Right lobe of liver (tissue), 6 donors: ENCODE results near the gene KRT37. TPM values are rescaled to one million over a fixed set of nuclear protein-coding genes. Genes with fewer than 3 reads are reported as not detected.
"Not testable (repeated sequence)": the region's sequence is repeated elsewhere in the genome, so short reads cannot be mapped to it uniquely, and the experiment has no call there.

Experiments
- ATAC-seq, 4 donors: fragments of 200-7000 bp; cut with Tn5 transposase; one replicate each; pipeline ENCODE4 v1.9.1; 2020; ENCODE audit warnings: mild to moderate bottlenecking in 4 of 4, moderate library complexity in 4 of 4
- DNase-seq, 3 donors: peaks; one replicate each; pipeline ENCODE4 v3.0.0-alpha.2; 2020
- H3K27ac ChIP-seq, 3 donors: fragments of 200-600 bp; one replicate each; pipeline ENCODE4 v1.8.0; 2022
- H3K27me3 ChIP-seq, 2 donors: fragments of 200-600 bp; one replicate each; pipeline ENCODE4 v1.8.0; 2022
- H3K36me3 ChIP-seq, 4 donors: fragments of 200-600 bp; sonication (generic) in 1 of 4; one replicate each; pipeline versions ENCODE4 v1.5.1 to v1.8.0; 2017 to 2022; ENCODE audit warnings: control low read depth in 1 of 4
- H3K4me1 ChIP-seq, 4 donors: fragments of 200-600 bp; sonication (generic) in 1 of 4; one replicate each; pipeline versions ENCODE4 v1.5.1 to v1.8.0; 2017 to 2022; ENCODE audit warnings: control low read depth in 1 of 4
- H3K4me3 ChIP-seq, 3 donors: fragments of 200-600 bp; one replicate each; pipeline ENCODE4 v1.8.0; 2022
- H3K9me3 ChIP-seq, 4 donors: fragments of 200-600 bp; sonication (generic) in 1 of 4; one replicate each; pipeline versions ENCODE4 v1.5.1 to v1.8.0; 2017 to 2022; ENCODE audit warnings: control low read depth in 1 of 4
- POLR2A ChIP-seq: fragments of 450-650 bp; IDR thresholded peaks from one replicate; pipeline ENCODE4 v1.6.1; 2017; ENCODE audit warnings: antibody characterized with exemption, mild to moderate bottlenecking
- WGBS: methylation state at CpG from one replicate; pipeline ENCODE4 v1.1.6; 2018; ENCODE audit warnings: low coverage, low lambda C conversion rate; ENCODE audit not compliant: insufficient coverage; ENCODE audit errors: missing lambda C conversion rate; 5-methylcytosine and 5-hydroxymethylcytosine counted together
- intact Hi-C, 2 donors: fragments of 100-400 bp; cut with DNase I; formaldehyde crosslinking; loops; one replicate each; pipeline versions ENCODE4 v1.11.2 to v1.14.1; 2022
- total RNA-seq, 6 experiments: library from RNA; depleted of rRNA in 2 of 6; stranded (reverse); fragments of >200 nt in 2 of 6; fragmentation: NEBNext Ultra II Directional in 3 of 6; extraction: Animal tissue kit (Norgen Biotek cat#: 25700) in 3 of 6; gene quantifications; one replicate each; pipeline versions ENCODE4 v1.1.0 to v1.2.4, GENCODE V29; 2016 to 2023
- TF ChIP-seq, protein P1 (sequence below), 4 donors: fragments of 200-600 bp in 3 of 4; fragments of 450-650 bp in 1 of 4; IDR thresholded peaks; one replicate each; pipeline versions ENCODE4 v1.5.1 to v1.8.0; 2016 to 2022; ENCODE audit warnings: antibody characterized with exemption in 4 of 4, mild to moderate bottlenecking in 2 of 4
- donor health status: DM: no; HTN: yes; CAD: no.
- donor health status: DM: no; HTN: no; CAD: no.
- donor health status: DM: no; HTN: no; CAD: no.
- donor health status: DM: no; HTN: yes; CAD: no.
- donor health status: DM: no; HTN: yes; CAD: no.

The KRT37 gene
- total RNA-seq, 6 experiments from 2014 or later, result not detected

DNA sequence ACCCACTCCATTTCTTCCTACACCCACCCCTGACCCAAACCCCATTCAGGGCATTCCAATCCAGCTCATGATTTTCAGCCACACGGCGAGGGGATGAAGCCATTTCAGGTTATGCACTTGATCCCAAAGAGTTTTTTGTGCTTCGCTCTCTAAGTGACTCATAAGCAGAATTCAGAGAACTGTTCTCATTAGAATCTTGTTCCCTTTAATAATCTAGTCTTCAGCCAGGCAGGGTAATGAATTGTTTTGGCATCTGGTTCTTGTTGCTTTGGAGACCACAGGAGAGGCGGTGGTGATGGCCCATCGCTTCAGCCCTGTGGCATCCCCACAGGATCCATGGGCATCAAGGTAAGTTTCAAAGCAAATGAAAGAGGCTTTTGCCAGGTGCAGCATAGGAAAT lies 22.2 kb downstream of the KRT37 start:
- H3K27ac ChIP-seq, result no peak overlapping the region
- TF ChIP-seq, protein P1, sequence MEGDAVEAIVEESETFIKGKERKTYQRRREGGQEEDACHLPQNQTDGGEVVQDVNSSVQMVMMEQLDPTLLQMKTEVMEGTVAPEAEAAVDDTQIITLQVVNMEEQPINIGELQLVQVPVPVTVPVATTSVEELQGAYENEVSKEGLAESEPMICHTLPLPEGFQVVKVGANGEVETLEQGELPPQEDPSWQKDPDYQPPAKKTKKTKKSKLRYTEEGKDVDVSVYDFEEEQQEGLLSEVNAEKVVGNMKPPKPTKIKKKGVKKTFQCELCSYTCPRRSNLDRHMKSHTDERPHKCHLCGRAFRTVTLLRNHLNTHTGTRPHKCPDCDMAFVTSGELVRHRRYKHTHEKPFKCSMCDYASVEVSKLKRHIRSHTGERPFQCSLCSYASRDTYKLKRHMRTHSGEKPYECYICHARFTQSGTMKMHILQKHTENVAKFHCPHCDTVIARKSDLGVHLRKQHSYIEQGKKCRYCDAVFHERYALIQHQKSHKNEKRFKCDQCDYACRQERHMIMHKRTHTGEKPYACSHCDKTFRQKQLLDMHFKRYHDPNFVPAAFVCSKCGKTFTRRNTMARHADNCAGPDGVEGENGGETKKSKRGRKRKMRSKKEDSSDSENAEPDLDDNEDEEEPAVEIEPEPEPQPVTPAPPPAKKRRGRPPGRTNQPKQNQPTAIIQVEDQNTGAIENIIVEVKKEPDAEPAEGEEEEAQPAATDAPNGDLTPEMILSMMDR (IDR thresholded peaks at IDR 0.05), result no peak
- no peak for TF ChIP-seq POLR2A
- H3K27me3 ChIP-seq, result no peaks in the 10 kb centered on the region
- H3K36me3 ChIP-seq, result no peaks in the 10 kb centered on the region
- intact Hi-C loops, result no loop called here
- no peak for ATAC-seq
- no peaks in the 10 kb centered on the region for H3K4me1 ChIP-seq
- DNase-seq, result no peak
- H3K9me3 ChIP-seq, result no peaks in the 10 kb centered on the region
- no peak overlapping the region for H3K4me3 ChIP-seq
- 79% methylated on average over 5 of the region's 5 CpGs for WGBS

DNA sequence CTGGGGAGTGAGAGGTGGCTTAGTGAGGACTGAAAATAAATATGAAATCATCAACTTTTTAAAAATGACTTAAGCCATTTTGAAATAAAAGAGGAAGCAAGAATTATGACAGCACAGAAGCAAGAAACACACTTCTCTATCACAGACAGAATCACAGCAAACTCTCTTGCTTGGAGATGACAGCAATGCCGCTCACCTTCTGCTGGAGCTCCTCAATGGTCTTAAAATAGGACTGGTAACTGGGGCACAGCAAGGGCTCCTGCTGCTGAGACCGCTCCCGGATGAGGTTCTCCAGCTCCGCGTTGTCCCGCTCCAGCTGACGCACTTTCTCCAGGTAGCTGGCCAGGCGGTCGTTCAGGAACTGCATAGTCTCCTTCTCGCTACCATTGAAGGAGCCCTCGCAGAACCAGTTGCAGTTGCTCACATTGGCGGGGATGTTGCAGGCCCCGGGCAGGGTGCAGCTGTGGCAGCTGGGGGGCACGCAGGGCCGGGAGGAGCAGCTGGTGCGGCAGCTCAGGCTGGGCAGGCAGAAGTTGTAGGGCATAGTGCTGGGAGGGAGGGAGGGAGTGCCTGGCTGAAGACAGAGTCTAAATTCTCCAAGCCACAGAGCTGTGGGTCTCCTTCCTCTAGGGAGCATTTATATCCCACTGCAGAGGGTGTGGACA lies 27.3 kb downstream of the KRT37 start, which contains the start of gene KRT31:
Gene KRT31, minus strand, starts transcription at position 613 of the 665 bp plus-strand sequence. Its CDS starts 69 bp downstream, at position 544.
- Histone ChIP-seq H3K27ac (no peak within 1 kb of the TSS), H3K4me1 (no peaks in the 10 kb centered on the region), H3K36me3 (no peaks in the 10 kb centered on the region), H3K4me3 (no peak within 1 kb of the TSS), H3K27me3 (no peaks in the 10 kb centered on the region), H3K9me3 (no peaks in the 10 kb centered on the region)
- intact Hi-C loops, result no loop called here
- no peak for ATAC-seq
- 70% methylated on average over 2 of the region's 16 CpGs for WGBS
- TF ChIP-seq, protein P1 (IDR thresholded peaks at IDR 0.05), result no peak
- TF ChIP-seq POLR2A, result no peak
- DNase-seq, result no peak

DNA sequence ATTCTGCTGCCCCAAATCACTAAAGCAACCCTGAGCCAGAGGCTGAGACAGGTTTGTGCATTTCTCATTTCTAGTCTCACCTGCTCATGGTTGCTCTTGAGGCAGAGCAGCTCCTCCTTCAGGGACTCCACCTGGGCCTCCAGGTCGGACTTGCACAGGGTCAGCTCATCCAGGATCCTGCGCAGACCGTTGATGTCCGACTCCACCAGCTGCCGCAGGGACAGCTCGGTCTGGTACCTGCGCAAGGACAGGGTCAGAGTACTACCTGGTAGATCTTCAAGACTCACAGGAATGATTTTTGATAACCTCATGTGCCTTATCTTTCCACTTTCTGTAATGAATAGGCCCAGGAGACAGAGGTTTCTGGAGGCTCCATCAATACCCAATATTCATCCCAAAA lies 28.0 kb downstream of the KRT37 start:
- no peak for TF ChIP-seq POLR2A
- TF ChIP-seq, protein P1 (IDR thresholded peaks at IDR 0.05), result no peak
- WGBS, result 88% methylated on average over 5 of the region's 7 CpGs
- no peaks in the 10 kb centered on the region for H3K27me3 ChIP-seq
- no peak for ATAC-seq
- H3K4me3 ChIP-seq, result no peak overlapping the region
- H3K27ac ChIP-seq, result no peak overlapping the region
- H3K4me1 ChIP-seq, result no peaks in the 10 kb centered on the region
- DNase-seq, result no peak
- H3K9me3 ChIP-seq, result no peaks in the 10 kb centered on the region
- H3K36me3 ChIP-seq, result no peaks in the 10 kb centered on the region
- intact Hi-C loops, result no loop called here

DNA sequence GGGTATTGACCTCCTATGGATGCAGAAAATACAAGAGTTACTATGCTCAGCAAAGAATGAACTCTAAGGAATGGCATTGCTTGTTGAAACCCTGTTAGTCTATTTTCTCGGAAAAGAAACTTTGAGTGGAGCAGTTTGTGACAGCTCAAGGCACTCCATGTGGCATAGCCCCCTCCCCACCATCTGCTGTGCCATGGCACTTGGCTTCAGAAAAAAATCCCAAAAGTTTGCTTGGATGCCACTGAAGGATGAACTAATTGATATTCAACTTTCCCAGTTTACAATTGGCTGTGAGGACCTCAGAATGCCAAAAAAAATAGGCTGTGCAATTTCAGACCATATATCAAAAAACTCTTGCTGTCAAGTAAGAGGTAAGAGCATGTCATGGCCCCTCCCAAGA lies 28.8 kb downstream of the KRT37 start:
- no peaks in the 10 kb centered on the region for H3K4me1 ChIP-seq
- 57% methylated on average over 1 of the region's 1 CpG for WGBS
- TF ChIP-seq, protein P1 (IDR thresholded peaks at IDR 0.05), result no peak
- no peak for TF ChIP-seq POLR2A
- H3K36me3 ChIP-seq, result no peaks in the 10 kb centered on the region
- H3K27ac ChIP-seq, result no peak overlapping the region
- no peak overlapping the region for H3K4me3 ChIP-seq
- no peaks in the 10 kb centered on the region for H3K9me3 ChIP-seq
- DNase-seq (no peak), ATAC-seq (no peak)
- no peaks in the 10 kb centered on the region for H3K27me3 ChIP-seq
- intact Hi-C loops, result no loop called here

DNA sequence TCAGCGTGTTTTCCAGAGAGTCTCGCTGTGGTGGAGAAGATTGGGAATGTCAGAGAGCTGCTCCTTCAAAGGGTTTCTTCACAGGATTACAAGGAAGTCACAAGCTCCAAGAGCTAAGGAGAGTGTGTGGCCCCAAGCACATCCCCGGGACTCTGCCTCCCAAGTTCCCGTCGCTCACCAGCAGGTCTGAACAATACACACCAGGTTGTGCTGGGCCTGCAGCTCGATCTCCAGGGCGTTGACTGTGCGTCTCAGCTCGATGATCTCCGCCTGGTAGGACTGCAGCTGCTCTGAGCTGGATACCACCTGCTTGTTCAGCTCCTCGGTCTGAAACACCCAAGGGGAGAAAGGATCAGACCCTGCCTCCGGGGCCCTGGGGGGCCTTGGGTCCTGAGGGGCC lies 29.3 kb downstream of the KRT37 start:
- H3K27ac ChIP-seq, ATAC-seq, H3K27me3 ChIP-seq, H3K9me3 ChIP-seq, DNase-seq, H3K4me3 ChIP-seq, H3K4me1 ChIP-seq, intact Hi-C loops, H3K36me3 ChIP-seq: not testable (repeated sequence)
- WGBS, result 60% methylated on average over 4 of the region's 12 CpGs
